OCI-LY3 (cell line): ENCODE measurements around the gene PTPRH.

Experiments used
- H2AFZ ChIP-seq: fragments of 200-600, 300-600 bp; shearing (Covaris generic); 2 replicates; pipeline ENCODE4 v1.6.0; 2014; ENCODE audit warnings: antibody characterized with exemption, low read depth, low read length
- H3K27ac ChIP-seq: fragments of 200-600, 300-600 bp; sonication (generic); 2 replicates; pipeline ENCODE4 v1.5.1; 2014; ENCODE audit warnings: mild to moderate bottlenecking, low read length, moderate library complexity, mixed read lengths
- H3K27me3 ChIP-seq: fragments of 200-600, 300-600 bp; sonication (generic); 2 replicates; pipeline ENCODE4 v1.6.1; 2014; ENCODE audit warnings: low read depth, low read length, mixed read lengths
- H3K36me3 ChIP-seq: fragments of 200-600, 300-600 bp; sonication (generic); replicated peaks from 2 replicates; pipeline ENCODE3; 2014; ENCODE audit warnings: low read depth, low read length, mixed read lengths
- H3K4me1 ChIP-seq: fragments of 300-600, 200-600 bp; sonication (generic); 2 replicates; pipeline ENCODE4 v1.6.1; 2014; ENCODE audit warnings: low read length, mixed read lengths
- H3K4me2 ChIP-seq: fragments of 200-600, 300-600 bp; sonication (generic); 2 replicates; pipeline ENCODE4 v1.6.1; 2014; ENCODE audit warnings: low read length, mixed read lengths
- H3K4me3 ChIP-seq: fragments of 300-600, 200-600 bp; sonication (generic); 2 replicates; pipeline ENCODE4 v1.5.1; 2014; ENCODE audit warnings: antibody characterized with exemption, mild to moderate bottlenecking, low read length, moderate library complexity
- H3K79me2 ChIP-seq: fragments of 300-600, 200-600 bp; shearing (Covaris generic); 2 replicates; pipeline ENCODE4 v1.6.1; 2014; ENCODE audit warnings: mild to moderate bottlenecking, low read length, mixed read lengths
- H3K9ac ChIP-seq: fragments of 300-600, 200-600 bp; shearing (Covaris generic); 2 replicates; pipeline ENCODE4 v1.6.0; 2014; ENCODE audit warnings: mild to moderate bottlenecking, low read length, moderate library complexity
- H3K9me3 ChIP-seq: fragments of 200-600, 300-600 bp; shearing (Covaris generic); 2 replicates; pipeline ENCODE4 v1.6.1; 2014; ENCODE audit warnings: low read length, mixed read lengths; ENCODE audit not compliant: insufficient read depth
- H4K20me1 ChIP-seq: fragments of 200-600, 300-600 bp; sonication (generic); 2 replicates; pipeline ENCODE4 v1.6.1; 2016; ENCODE audit warnings: low read length, mixed read lengths; ENCODE audit not compliant: insufficient read depth
- CTCF ChIP-seq: fragments of 200-600, 300-600 bp; sonication (generic); IDR thresholded peaks from 2 replicates; pipeline ENCODE4 v1.5.1; 2014; ENCODE audit warnings: antibody characterized with exemption, low read length, low read depth
- EZH2phosphoT487 ChIP-seq: fragments of 200-600 bp; shearing (Covaris generic); IDR thresholded peaks from 2 replicates; pipeline ENCODE4 v1.6.1; 2018; ENCODE audit warnings: antibody characterized with exemption, mixed run types, low read depth

The PTPRH gene

GRCh38 chr19:55176076-55176475 lies 33.2 kb downstream of the PTPRH start:
- Histone ChIP-seq H3K27ac (no peak overlapping the region), H3K9me3 (no peaks in the 10 kb centered on the region), H3K4me3 (no peak overlapping the region), H3K27me3 (no peaks in the 10 kb centered on the region), H3K4me1 (no peaks in the 10 kb centered on the region), H2AFZ (no peak overlapping the region), H3K4me2 (no peak overlapping the region), H3K9ac (no peak overlapping the region), H3K79me2 (no peaks in the 10 kb centered on the region), H4K20me1 (no peaks in the 10 kb centered on the region), H3K36me3 (no peaks in the 10 kb centered on the region)
- TF ChIP-seq CTCF (no peak), EZH2phosphoT487 (no peak)

GRCh38 chr19:55175117-55175867 lies 34.0 kb downstream of the PTPRH start:
- Histone ChIP-seq H4K20me1 (no peaks in the 10 kb centered on the region), H3K79me2 (no peaks in the 10 kb centered on the region), H3K9ac (no peak overlapping the region), H2AFZ (no peak overlapping the region), H3K27me3 (peaks cover 3% of the 10 kb centered on the region; the same call in 1 of the 2 replicates), H3K27ac (no peak overlapping the region), H3K4me3 (no peak overlapping the region), H3K36me3 (no peaks in the 10 kb centered on the region), H3K9me3 (no peaks in the 10 kb centered on the region), H3K4me1 (no peaks in the 10 kb centered on the region), H3K4me2 (no peak overlapping the region)
- TF ChIP-seq EZH2phosphoT487 (no peak), CTCF (no peak)

- Histone ChIP-seq H3K79me2 (no peaks in the 10 kb centered on the region), H3K27me3 (peaks cover 4% of the 10 kb centered on the region; the same call in 1 of the 2 replicates), H3K4me2 (no peak overlapping the region), H3K27ac (no peak overlapping the region), H3K4me1 (no peaks in the 10 kb centered on the region), H3K9ac (no peak overlapping the region), H2AFZ (no peak overlapping the region), H3K4me3 (no peak overlapping the region), H3K36me3 (no peaks in the 10 kb centered on the region), H4K20me1 (no peaks in the 10 kb centered on the region), H3K9me3 (no peaks in the 10 kb centered on the region)
- TF ChIP-seq EZH2phosphoT487 = no peak
- no peak for TF ChIP-seq CTCF
Measured at GRCh38 chr19:55174425-55175116, 34.7 kb downstream of the PTPRH start.

- no peak for TF ChIP-seq EZH2phosphoT487
- TF ChIP-seq CTCF = no peak
Measured at GRCh38 chr19:55173714-55174409, 35.4 kb downstream of the PTPRH start.

More at GRCh38 chr19:55173714-55174409, 35.4 kb downstream of the PTPRH start:
- Histone ChIP-seq H3K27me3 (peaks cover 4% of the 10 kb centered on the region; the same call in 1 of the 2 replicates), H3K4me2 (no peak overlapping the region), H3K27ac (no peak overlapping the region), H4K20me1 (no peaks in the 10 kb centered on the region), H3K9me3 (no peaks in the 10 kb centered on the region), H3K9ac (no peak overlapping the region), H3K79me2 (no peaks in the 10 kb centered on the region), H3K36me3 (no peaks in the 10 kb centered on the region), H2AFZ (no peak overlapping the region), H3K4me1 (no peaks in the 10 kb centered on the region), H3K4me3 (no peak overlapping the region)
